Esophagus (tissue), 2 donors: ENCODE data around the gene BAG1. TPM values are rescaled to one million over a fixed set of nuclear protein-coding genes. Genes with fewer than 3 reads are reported as not detected.

Experiments
- H3K27ac ChIP-seq, 2 donors: one replicate each; pipeline ENCODE4 v1.5.1; 2013; ENCODE audit warnings: low read depth in 2 of 2, mild to moderate bottlenecking in 2 of 2, inconsistent platforms in 1 of 2, low read length in 1 of 2, moderate library complexity in 1 of 2
- H3K27me3 ChIP-seq, 2 donors: one replicate each; pipeline ENCODE4 v1.6.1; 2013; ENCODE audit warnings: low read length in 2 of 2, control low read depth in 1 of 2, mild to moderate bottlenecking in 1 of 2; ENCODE audit not compliant: insufficient read depth in 2 of 2, control insufficient read depth in 1 of 2
- H3K36me3 ChIP-seq, 2 donors: one replicate each; pipeline ENCODE4 v1.6.1; 2013; ENCODE audit warnings: low read length in 1 of 2; ENCODE audit not compliant: control insufficient read depth in 2 of 2, insufficient read depth in 2 of 2
- H3K4me1 ChIP-seq, 2 donors: one replicate each; pipeline ENCODE4 v1.6.1; 2013; ENCODE audit warnings: low read length in 1 of 2; ENCODE audit not compliant: control insufficient read depth in 2 of 2, insufficient read depth in 2 of 2
- H3K4me3 ChIP-seq, 2 donors: one replicate each; pipeline ENCODE4 v1.5.1; 2013; ENCODE audit warnings: low read length in 2 of 2, mild to moderate bottlenecking in 2 of 2, low read depth in 1 of 2, moderate library complexity in 1 of 2
- H3K9me3 ChIP-seq, 2 donors: one replicate each; pipeline ENCODE4 v1.6.1; 2013; ENCODE audit warnings: mild to moderate bottlenecking in 2 of 2, low read depth in 1 of 2, low read length in 1 of 2, moderate library complexity in 1 of 2; ENCODE audit not compliant: control insufficient read depth in 2 of 2, insufficient read depth in 1 of 2
- WGBS, 2 donors: extraction: QIAGEN DNeasy Blood & Tissue Kit; methylation state at CpG; one replicate each; pipeline ENCODE4 v1.1.7; 2013; 5-methylcytosine and 5-hydroxymethylcytosine counted together
- polyA plus RNA-seq, 2 donors: library from polyadenylated mRNA; stranded (reverse); fragments of 200-250 nt; gene quantifications; one replicate each; pipeline ENCODE4 v1.2.3, GENCODE V29; 2013
- donor health status: healthy with polysubstance abuse.
- donor health status: Bipolar disorder and iron deficiency.

Gene BAG1
- polyA plus RNA-seq, 2 donors, result 63.5 to 102 TPM

DNA sequence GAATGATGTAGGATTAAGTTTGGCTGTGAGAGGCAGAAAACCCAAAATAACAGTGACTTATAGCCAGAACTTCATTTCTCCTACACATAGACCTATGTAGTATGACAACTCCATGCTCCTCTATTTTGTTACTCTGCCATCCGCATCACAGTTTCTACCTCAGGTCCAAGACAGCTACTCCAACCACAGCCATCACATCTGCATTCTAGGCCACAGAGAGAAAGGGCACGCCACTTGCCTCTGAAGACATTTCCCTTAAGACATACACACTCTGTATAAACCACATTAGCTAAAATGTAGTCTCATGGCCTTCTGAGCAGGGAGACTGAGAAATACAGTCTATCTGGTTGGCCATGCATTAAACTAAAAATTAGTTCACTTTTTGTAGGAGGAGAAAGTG is 14.5 kb downstream of the BAG1 start:
- no peaks in the 10 kb centered on the region for H3K9me3 ChIP-seq
- H3K4me3 ChIP-seq, result no peak overlapping the region
- H3K4me1 ChIP-seq, result peaks cover 0 to 3% of the 10 kb centered on the region in 2 donors
- H3K27me3 ChIP-seq, result no peaks in the 10 kb centered on the region
- 93 to 97% methylated on average over 2 of the region's 2 CpGs for WGBS, 2 donors
- peaks cover 8 to 14% of the 10 kb centered on the region in 2 donors for H3K36me3 ChIP-seq
- no peak overlapping the region for H3K27ac ChIP-seq

DNA sequence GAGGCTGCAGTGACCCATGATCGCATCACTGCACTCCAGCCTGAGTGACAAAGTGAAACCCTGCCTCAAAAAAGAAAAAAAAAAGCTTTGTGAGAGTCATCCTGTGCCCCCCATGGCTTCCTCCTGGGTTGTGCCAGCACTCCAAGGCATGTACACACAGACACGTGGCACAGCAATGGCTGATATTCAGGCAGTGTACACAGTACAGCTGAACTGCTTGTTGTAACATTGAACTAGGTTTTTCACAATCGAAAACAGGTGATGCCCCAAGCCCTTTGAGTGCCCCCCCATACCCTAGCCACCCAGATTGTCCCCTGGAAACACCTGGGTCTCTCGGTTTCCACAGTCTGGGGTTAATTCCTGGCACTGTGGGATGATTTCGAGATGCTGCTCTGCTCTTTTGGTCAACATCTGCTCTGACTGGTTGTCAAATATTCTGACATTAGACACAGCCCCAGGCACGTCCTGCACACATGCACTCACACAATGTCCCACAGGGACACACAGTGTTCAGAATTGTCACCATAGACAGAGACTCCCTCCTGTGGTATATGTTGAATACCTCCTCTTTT is 15.3 kb downstream of the BAG1 start:
- H3K27ac ChIP-seq, result no peak overlapping the region
- peaks cover 0 to 7% of the 10 kb centered on the region in 2 donors for H3K36me3 ChIP-seq
- H3K4me3 ChIP-seq, result no peak overlapping the region
- H3K4me1 ChIP-seq, result peaks cover 0 to 3% of the 10 kb centered on the region in 2 donors
- H3K27me3 ChIP-seq, result no peaks in the 10 kb centered on the region
- 74 to 81% methylated on average over 6 of the region's 6 CpGs for WGBS, 2 donors
- H3K9me3 ChIP-seq, result no peaks in the 10 kb centered on the region

DNA sequence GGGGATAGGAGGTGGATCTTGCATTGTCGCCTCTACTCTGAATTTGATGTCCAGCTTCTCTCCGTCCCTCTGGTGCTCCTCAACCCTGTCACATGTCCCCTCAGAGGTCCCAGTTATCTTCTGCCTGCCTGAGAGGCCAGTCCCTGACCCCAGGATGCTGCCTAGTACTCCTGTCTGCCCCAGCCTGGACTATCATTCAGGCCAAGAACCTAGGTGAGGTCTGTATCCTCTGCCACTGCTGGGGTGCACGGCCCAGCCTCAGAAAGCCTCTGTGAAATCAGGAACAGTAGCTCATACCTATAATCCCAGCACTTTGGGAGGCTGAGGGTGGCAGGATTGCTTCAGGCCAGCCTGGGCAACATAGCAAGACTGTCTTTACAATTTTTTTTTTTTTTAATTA is 15.9 kb downstream of the BAG1 start:
- Histone ChIP-seq H3K9me3 (no peaks in the 10 kb centered on the region), H3K4me3 (no peak overlapping the region), H3K36me3 (peaks cover 0 to 7% of the 10 kb centered on the region in 2 donors), H3K27ac (no peak overlapping the region), H3K27me3 (no peaks in the 10 kb centered on the region), H3K4me1 (peaks cover 0 to 3% of the 10 kb centered on the region in 2 donors)
- WGBS, 2 donors, result 94 to 98% methylated on average over 3 of the region's 3 CpGs

DNA sequence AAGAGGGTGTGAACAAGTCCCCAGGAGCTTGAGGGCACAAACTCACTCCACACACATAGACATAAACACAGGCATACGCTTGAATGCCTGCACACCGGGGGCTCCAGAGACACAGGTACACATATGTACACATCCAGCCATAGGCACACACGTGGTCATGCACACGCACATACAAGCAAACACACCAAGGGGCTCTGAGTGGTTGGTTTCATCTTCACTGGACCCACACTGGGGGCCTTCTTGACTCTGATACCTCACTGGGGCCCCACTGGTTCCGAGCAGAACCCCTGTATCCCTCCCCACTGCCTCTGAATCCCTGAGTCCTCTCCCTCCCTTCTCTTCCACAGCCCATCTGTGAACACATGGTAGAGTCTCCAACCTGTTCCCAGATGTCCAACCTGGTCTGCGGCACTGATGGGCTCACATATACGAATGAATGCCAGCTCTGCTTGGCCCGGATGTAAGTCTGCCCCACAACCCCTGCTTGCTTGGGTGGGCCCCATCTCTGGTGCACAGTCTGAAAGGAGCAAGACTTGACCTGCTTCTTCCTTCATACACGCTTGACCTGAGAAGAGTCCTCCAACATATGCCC is 18.1 kb downstream of the BAG1 start:
- Histone ChIP-seq H3K4me3 (no peak overlapping the region), H3K27ac (no peak overlapping the region), H3K36me3 (no peaks in the 10 kb centered on the region), H3K4me1 (peaks cover 0 to 3% of the 10 kb centered on the region in 2 donors), H3K9me3 (no peaks in the 10 kb centered on the region), H3K27me3 (no peaks in the 10 kb centered on the region)
- WGBS, 2 donors, result 91 to 97% methylated on average over 9 of the region's 9 CpGs

DNA sequence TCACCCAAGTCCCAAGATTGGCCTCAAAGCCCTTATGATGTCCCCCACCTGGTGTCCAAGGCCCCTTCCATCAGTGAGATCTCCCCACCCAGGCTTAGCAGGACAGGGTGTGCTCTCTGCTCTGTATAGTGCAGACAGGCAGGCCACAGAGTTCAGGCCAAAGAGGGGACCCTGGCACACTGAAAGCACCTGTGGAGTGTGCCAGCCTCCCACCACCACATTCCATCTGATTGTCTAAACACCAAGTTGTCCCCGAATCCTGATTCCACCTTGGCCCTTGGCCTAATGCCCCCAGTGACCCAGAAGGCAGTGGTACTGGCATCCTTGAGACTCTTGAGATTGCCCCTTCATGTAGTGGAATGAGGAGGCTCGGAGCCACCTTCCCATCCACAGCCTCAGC is 19.2 kb downstream of the BAG1 start:
- Histone ChIP-seq H3K4me3 (no peak overlapping the region), H3K9me3 (no peaks in the 10 kb centered on the region), H3K27ac (no peak overlapping the region), H3K36me3 (no peaks in the 10 kb centered on the region), H3K27me3 (no peaks in the 10 kb centered on the region), H3K4me1 (peaks cover 0 to 3% of the 10 kb centered on the region in 2 donors)
- WGBS, 2 donors, result 86 to 90% methylated on average over 2 of the region's 2 CpGs

DNA sequence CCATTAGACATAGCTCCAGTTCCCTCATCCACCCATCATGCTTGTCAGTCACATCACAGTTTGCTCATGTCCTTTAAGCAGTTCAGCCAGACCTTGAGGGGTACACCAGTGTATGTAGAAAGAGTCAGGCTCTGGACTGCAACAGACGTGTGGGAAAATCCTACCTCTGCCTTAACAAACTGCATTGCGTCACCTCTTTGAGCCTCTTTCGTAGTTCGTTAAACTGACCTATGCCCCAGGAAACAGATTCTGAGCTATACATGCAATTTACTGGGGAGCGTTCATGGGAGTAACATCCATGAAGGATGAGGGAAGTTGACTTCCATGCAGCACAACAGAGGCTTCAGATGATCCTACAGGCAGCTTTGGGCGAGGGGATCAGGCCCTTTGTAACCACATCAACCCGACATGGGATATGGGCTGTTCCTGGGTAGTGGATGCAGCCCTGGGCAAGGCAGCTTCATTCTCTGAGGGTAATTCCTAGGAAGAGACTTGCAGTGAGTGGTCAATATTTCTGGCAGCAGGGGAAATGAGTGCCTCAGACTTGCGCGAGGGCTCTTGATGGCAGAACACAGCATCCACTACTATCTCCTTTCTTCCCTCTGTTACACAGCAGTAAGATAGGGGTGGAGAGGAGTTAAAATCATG is 20.2 kb downstream of the BAG1 start:
- Histone ChIP-seq H3K9me3 (no peaks in the 10 kb centered on the region), H3K4me3 (no peak overlapping the region), H3K27ac (no peak overlapping the region), H3K27me3 (no peaks in the 10 kb centered on the region), H3K4me1 (peaks cover 0 to 3% of the 10 kb centered on the region in 2 donors), H3K36me3 (no peaks in the 10 kb centered on the region)
- 84 to 85% methylated on average over 9 of the region's 9 CpGs for WGBS, 2 donors

DNA sequence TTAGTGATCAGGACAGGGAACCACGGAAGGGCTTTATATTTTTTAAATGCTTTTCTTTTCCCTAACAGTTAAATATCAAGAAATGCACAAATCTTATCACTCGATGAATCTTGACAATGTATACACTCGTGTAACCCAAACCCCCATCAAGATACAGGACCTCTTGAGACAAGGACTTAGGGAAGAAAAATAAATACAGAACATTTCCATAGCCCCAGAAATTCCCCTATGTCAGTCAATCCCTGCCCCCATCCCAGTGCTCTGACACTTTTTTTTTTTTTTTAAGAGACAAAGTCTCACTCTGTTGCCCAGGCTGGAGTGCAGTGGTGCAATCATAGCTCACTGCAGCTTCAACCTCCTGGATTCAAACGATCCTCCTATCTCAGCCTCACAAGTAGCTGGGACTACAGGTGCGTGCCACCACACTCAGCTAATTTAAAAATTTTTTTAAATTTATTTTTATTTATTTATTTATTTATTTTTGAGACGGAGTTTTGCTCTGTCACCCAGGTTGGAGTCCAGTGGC is 21.8 kb downstream of the BAG1 start:
- WGBS, 2 donors, result 81 to 86% methylated on average over 6 of the region's 6 CpGs
- Histone ChIP-seq H3K36me3 (no peaks in the 10 kb centered on the region), H3K4me3 (no peak overlapping the region), H3K4me1 (peaks cover 0 to 3% of the 10 kb centered on the region in 2 donors), H3K27ac (no peak overlapping the region), H3K27me3 (no peaks in the 10 kb centered on the region), H3K9me3 (no peaks in the 10 kb centered on the region)

DNA sequence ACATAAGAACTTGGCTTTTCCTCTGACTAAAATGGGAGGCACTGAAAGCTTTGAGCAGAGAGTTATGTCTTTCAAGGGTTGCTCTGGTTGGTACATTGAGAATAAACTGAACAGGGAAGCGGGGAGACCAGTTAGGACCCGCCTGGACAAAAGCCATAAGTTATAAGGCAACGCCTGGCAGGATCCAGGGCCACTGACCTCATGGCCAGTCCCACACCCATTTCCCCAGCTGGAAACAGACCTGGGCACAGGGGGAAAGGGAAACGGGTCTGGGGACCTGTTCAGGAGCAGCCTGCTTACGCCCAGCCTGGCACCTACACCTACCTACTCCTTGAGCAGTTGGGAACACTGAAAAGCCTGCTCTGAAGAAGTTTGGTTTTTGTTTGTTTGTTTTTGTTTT is 23.2 kb downstream of the BAG1 start:
- Histone ChIP-seq H3K9me3 (no peaks in the 10 kb centered on the region), H3K27me3 (no peaks in the 10 kb centered on the region), H3K4me3 (no peak overlapping the region), H3K4me1 (peaks cover 1 to 3% of the 10 kb centered on the region in 2 donors), H3K27ac (no peak overlapping the region), H3K36me3 (no peaks in the 10 kb centered on the region)
- 72 to 79% methylated on average over 5 of the region's 5 CpGs for WGBS, 2 donors

DNA sequence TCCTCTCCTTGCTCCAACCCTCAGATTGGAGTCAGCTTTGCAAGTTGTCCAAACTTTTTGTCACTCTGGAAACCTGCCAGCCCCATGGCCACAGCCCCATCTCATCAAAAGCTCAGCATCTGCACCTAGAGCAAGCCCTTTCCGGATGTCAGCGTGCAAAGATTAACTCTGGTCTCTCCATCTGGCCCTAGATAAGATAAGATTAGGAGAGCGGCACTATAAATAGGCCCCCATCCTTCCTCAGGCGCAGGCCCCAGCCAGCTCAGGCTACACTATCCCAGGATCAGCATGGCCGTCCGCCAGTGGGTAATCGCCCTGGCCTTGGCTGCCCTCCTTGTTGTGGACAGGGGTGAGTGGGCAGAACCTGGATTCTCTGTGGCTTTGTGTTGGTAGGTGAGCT is 24.6 kb downstream of the BAG1 start, which contains the start of gene SPINK4:
Gene SPINK4, plus strand, starts transcription at position 247 of the 400 bp plus-strand sequence. Its CDS starts 42 bp downstream, at position 289.
- 44 to 67% methylated on average over 7 of the region's 7 CpGs for WGBS, 2 donors
- no peak within 1 kb of the TSS for H3K27ac ChIP-seq

More for the DNA sequence above, 24.6 kb downstream of the BAG1 start, which contains the start of gene SPINK4:
- no peaks in the 10 kb centered on the region for H3K27me3 ChIP-seq
- peaks cover 3 to 8% of the 10 kb centered on the region in 2 donors for H3K4me1 ChIP-seq
- H3K9me3 ChIP-seq, result no peaks in the 10 kb centered on the region
- H3K36me3 ChIP-seq, result no peaks in the 10 kb centered on the region
- H3K4me3 ChIP-seq, result no peak within 1 kb of the TSS
